Spleen (tissue), 11 donors: ENCODE measurements around the gene SEMA3B. TPM values are rescaled to one million over a fixed set of nuclear protein-coding genes. Genes with fewer than 3 reads are reported as not detected.

Source experiments
- DNase-seq: peaks from one replicate; pipeline ENCODE4 v3.0.0-alpha.2; 2020
- H3K27ac ChIP-seq, 8 donors: fragments of 200-600 bp; sonication (generic) in 7 of 8; 1 replicate in 4 of 8; 2 replicates in 4 of 8; pipeline versions ENCODE4 v1.5.0 to v1.8.0; 2016 to 2021; ENCODE audit warnings: inconsistent platforms in 4 of 8, mild to moderate bottlenecking in 4 of 8, moderate library complexity in 1 of 8
- H3K27me3 ChIP-seq, 7 donors: fragments of 200-600 bp; sonication (generic) in 6 of 7; replicated peaks in 1 of 7; 1 replicate in 4 of 7; 2 replicates in 3 of 7; pipeline versions ENCODE4 v1.5.0 to v1.8.0; 2016 to 2021; ENCODE audit warnings: inconsistent platforms in 3 of 7, mild to moderate bottlenecking in 1 of 7
- H3K36me3 ChIP-seq, 6 donors: fragments of 200-600 bp; sonication (generic) in 5 of 6; 1 replicate in 4 of 6; 2 replicates in 2 of 6; pipeline versions ENCODE4 v1.5.0 to v1.8.0; 2016 to 2021; ENCODE audit warnings: inconsistent platforms in 2 of 6
- H3K4me1 ChIP-seq, 6 donors: fragments of 200-600 bp; sonication (generic) in 5 of 6; 1 replicate in 3 of 6; 2 replicates in 3 of 6; pipeline versions ENCODE4 v1.5.0 to v1.8.0; 2016 to 2021; ENCODE audit warnings: inconsistent platforms in 3 of 6
- H3K4me3 ChIP-seq, 8 donors: fragments of 200-600 bp; sonication (generic) in 7 of 8; 1 replicate in 4 of 8; 2 replicates in 4 of 8; pipeline versions ENCODE4 v1.5.0 to v1.8.0; 2016 to 2021; ENCODE audit warnings: inconsistent platforms in 4 of 8, mild to moderate bottlenecking in 4 of 8, moderate library complexity in 2 of 8
- H3K9me3 ChIP-seq, 8 donors: fragments of 200-600 bp; sonication (generic) in 7 of 8; 1 replicate in 4 of 8; 2 replicates in 4 of 8; pipeline versions ENCODE4 v1.5.0 to v1.8.0; 2016 to 2021; ENCODE audit warnings: inconsistent platforms in 4 of 8
- CTCF ChIP-seq, 11 experiments: fragments of 200-600 bp in 7 of 11; fragments of 450-650 bp in 4 of 11; sonication (generic) in 4 of 11; IDR thresholded peaks in 8 of 11; conservative IDR thresholded peaks in 3 of 11; 1 replicate in 7 of 11; 2 replicates in 4 of 11; pipeline versions ENCODE4 v1.4.0 to v1.8.0; 2016 to 2021; ENCODE audit warnings: antibody characterized with exemption in 11 of 11, inconsistent platforms in 4 of 11, mild to moderate bottlenecking in 1 of 11
- POLR2A ChIP-seq, 3 donors: fragments of 450-650 bp; IDR thresholded peaks; one replicate each; pipeline ENCODE4 v1.5.1; 2017; ENCODE audit warnings: antibody characterized with exemption in 3 of 3, mild to moderate bottlenecking in 1 of 3
- POLR2AphosphoS5 ChIP-seq, 3 donors: sonication (generic); formaldehyde crosslinking; IDR thresholded peaks; one replicate each; pipeline ENCODE4 v1.5.1; 2017; ENCODE audit warnings: antibody characterized with exemption in 3 of 3
- WGBS, 5 donors: extraction: QIAGEN DNeasy Blood & Tissue Kit in 3 of 5; methylation state at CpG; one replicate each; pipeline versions ENCODE4 v1.1.5 to v1.1.7; 2013 to 2018; 5-methylcytosine and 5-hydroxymethylcytosine counted together
- intact Hi-C: fragments of 100-400 bp; cut with DNase I; formaldehyde crosslinking; loops from one replicate; pipeline ENCODE4 v1.15.0; 2023; ENCODE audit warnings: low total_unique reads
- polyA plus RNA-seq, 3 donors: library from polyadenylated mRNA; stranded (reverse); fragments of 200-250 nt; gene quantifications; one replicate each; pipeline ENCODE4 v1.2.1, GENCODE V29; 2013
- total RNA-seq, 7 donors: library from RNA; depleted of rRNA in 3 of 7; stranded (reverse); fragments of >200 nt in 3 of 7; fragmentation: NEBNext Ultra II Directional in 4 of 7; extraction: Animal tissue kit (Norgen Biotek cat#: 25700) in 4 of 7; gene quantifications; one replicate each; pipeline versions ENCODE4 v1.1.0 to v1.2.1, GENCODE V29; 2016 to 2021
- donor health status: healthy with polysubstance abuse.
- donor health status: DM: no; HTN: no; CAD: no; lungs with moderate emphysema.
- donor health status: DM: no; HTN: no; CAD: no.
- donor health status: Bipolar disorder and iron deficiency.
- donor health status: healthy.
- donor health status: DM: no; HTN: no; CAD: no.
- donor health status: DM: yes; HTN: yes; CAD: no.

The SEMA3B gene
- total and polyA plus RNA-seq, 10 donors = 2.2 to 14.5 (median 4.0) TPM

GRCh38 chr3:50294089-50294488 is 25.1 kb downstream of the SEMA3B start:
- no peaks in the 10 kb centered on the region for H3K27me3 ChIP-seq
- no peak overlapping the region for H3K27ac ChIP-seq
- 78 to 93% (median 89%) methylated on average over 4 of the region's 4 CpGs for WGBS, 5 donors
- H3K36me3 ChIP-seq = peaks cover 0 to 26% (median 12%) of the 10 kb centered on the region in 6 donors
- H3K9me3 ChIP-seq = no peaks in the 10 kb centered on the region
- no peak for TF ChIP-seq POLR2A (IDR thresholded peaks at IDR 0.05)
- no peak for TF ChIP-seq CTCF (IDR thresholded peaks at IDR 0.05 in 8 of 11, conservative IDR thresholded peaks at IDR 0.05 in 3 of 11)
- TF ChIP-seq POLR2AphosphoS5 (IDR thresholded peaks at IDR 0.05) = no peak
- no peak for DNase-seq
- intact Hi-C loops = no loop called here
- H3K4me3 ChIP-seq = no peak overlapping the region
- H3K4me1 ChIP-seq = peaks cover 25 to 55% (median 40%) of the 10 kb centered on the region in 6 donors

- 88 to 94% (median 91%) methylated on average over 19 to 22 of the region's 22 CpGs for WGBS, 5 donors
- no peak for DNase-seq
- Histone ChIP-seq H3K27me3 (no peaks in the 10 kb centered on the region), H3K27ac (no peak overlapping the region), H3K9me3 (no peaks in the 10 kb centered on the region), H3K4me1 (peaks cover 26 to 58% (median 42%) of the 10 kb centered on the region in 6 donors), H3K36me3 (peaks cover 0 to 20% (median 6%) of the 10 kb centered on the region in 6 donors), H3K4me3 (no peak overlapping the region)
- intact Hi-C loops = no loop called here
- no peak for TF ChIP-seq POLR2A (IDR thresholded peaks at IDR 0.05)
- no peak for TF ChIP-seq POLR2AphosphoS5 (IDR thresholded peaks at IDR 0.05)
- TF ChIP-seq CTCF (IDR thresholded peaks at IDR 0.05 in 8 of 11, conservative IDR thresholded peaks at IDR 0.05 in 3 of 11) = no peak
These were observed 25.8 kb downstream of the SEMA3B start for GRCh38 chr3:50294492-50295403.

GRCh38 chr3:50295553-50296431 is 26.8 kb downstream of the SEMA3B start:
- no peak for DNase-seq
- Histone ChIP-seq H3K9me3 (no peaks in the 10 kb centered on the region), H3K27ac (no peak overlapping the region), H3K4me1 (peaks cover 33 to 61% (median 49%) of the 10 kb centered on the region in 6 donors), H3K36me3 (peaks cover 0 to 10% (median 0%) of the 10 kb centered on the region in 6 donors), H3K4me3 (no peak overlapping the region), H3K27me3 (no peaks in the 10 kb centered on the region)
- 91 to 95% (median 91%) methylated on average over 8 of the region's 8 CpGs for WGBS, 5 donors
- TF ChIP-seq CTCF (IDR thresholded peaks at IDR 0.05 in 8 of 11, conservative IDR thresholded peaks at IDR 0.05 in 3 of 11) (no peak), POLR2AphosphoS5 (IDR thresholded peaks at IDR 0.05) (no peak), POLR2A (IDR thresholded peaks at IDR 0.05) (no peak)
- intact Hi-C loops = no loop called here
